Ectodermal cell (in vitro differentiated cells): ENCODE measurements around the gene GPR148.

Source experiments
- H3K27ac ChIP-seq: 2 replicates; pipeline ENCODE4 v1.7.0; 2013; ENCODE audit warnings: mild to moderate bottlenecking, low read depth, low read length; ENCODE audit not compliant: insufficient read depth, poor library complexity, severe bottlenecking
- H3K27me3 ChIP-seq: 2 replicates; pipeline ENCODE4 v1.7.0; 2013; ENCODE audit warnings: mild to moderate bottlenecking, low read length; ENCODE audit not compliant: insufficient read depth, control insufficient read depth, poor library complexity, severe bottlenecking
- H3K36me3 ChIP-seq: one replicate; pipeline ENCODE4 v1.7.0; 2013; ENCODE audit warnings: low read length; ENCODE audit not compliant: control insufficient read depth, insufficient read depth
- H3K4me1 ChIP-seq: one replicate; pipeline ENCODE4 v1.7.0; 2013; ENCODE audit warnings: low read length; ENCODE audit not compliant: control insufficient read depth, insufficient read depth
- H3K4me3 ChIP-seq: 2 replicates; pipeline ENCODE4 v1.7.0; 2013; ENCODE audit warnings: low read depth, low read length, control low read depth; ENCODE audit not compliant: insufficient read depth
- H3K9me3 ChIP-seq: 2 replicates; pipeline ENCODE4 v1.7.0; 2013; ENCODE audit warnings: mild to moderate bottlenecking, low read length, moderate library complexity; ENCODE audit not compliant: control insufficient read depth
- WGBS, 2 experiments: methylation state at CpG; one replicate each; pipeline ENCODE4 v1.1.7; 2013; ENCODE audit warnings: missing lambda C conversion rate in 2 of 2; 5-methylcytosine and 5-hydroxymethylcytosine counted together

The GPR148 gene

GRCh38 chr2:130744287-130745117 lies 15.6 kb downstream of the GPR148 start:
- no peaks in the 10 kb centered on the region for H3K36me3 ChIP-seq
- WGBS, 2 experiments, result 57 to 60% methylated on average over 19 to 20 of the region's 20 CpGs
- no peaks in the 10 kb centered on the region for H3K9me3 ChIP-seq
- H3K27me3 ChIP-seq, result no peaks in the 10 kb centered on the region
- peaks cover 3% of the 10 kb centered on the region for H3K4me1 ChIP-seq
- H3K27ac ChIP-seq, result no peak overlapping the region
- H3K4me3 ChIP-seq, result no peak overlapping the region

DNA sequence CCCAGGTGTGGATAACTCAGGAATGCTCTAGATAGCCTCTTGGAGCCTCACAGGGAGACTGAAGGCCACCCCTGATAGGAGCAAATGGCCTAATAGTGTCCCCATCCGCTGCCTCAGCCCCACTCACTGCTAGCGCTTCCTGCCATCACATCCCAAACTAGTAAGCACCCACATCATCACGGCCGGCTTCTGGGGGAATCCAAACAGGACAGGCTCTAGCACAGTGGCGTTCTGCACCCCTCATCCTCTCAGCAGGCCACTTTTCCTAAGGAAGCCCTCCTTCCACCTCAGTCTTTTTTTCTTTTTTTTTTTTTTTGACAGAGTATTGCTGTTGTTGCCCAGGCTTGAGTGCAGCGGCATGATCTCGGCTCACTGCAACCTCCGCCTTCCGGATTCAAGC lies 20.2 kb downstream of the GPR148 start:
- Histone ChIP-seq H3K9me3 (no peaks in the 10 kb centered on the region), H3K4me3 (no peak overlapping the region), H3K27me3 (peaks cover 5% of the 10 kb centered on the region), H3K4me1 (peaks cover 3% of the 10 kb centered on the region), H3K36me3 (no peaks in the 10 kb centered on the region), H3K27ac (no peak overlapping the region)
- 89 to 92% methylated on average over 9 of the region's 9 CpGs for WGBS, 2 experiments

GRCh38 chr2:130749641-130750040 lies 20.8 kb downstream of the GPR148 start:
- 87 to 92% methylated on average over 6 of the region's 6 CpGs for WGBS, 2 experiments
- Histone ChIP-seq H3K27ac (no peak overlapping the region), H3K4me1 (peaks cover 3% of the 10 kb centered on the region), H3K4me3 (no peak overlapping the region), H3K27me3 (peaks cover 11% of the 10 kb centered on the region), H3K36me3 (no peaks in the 10 kb centered on the region), H3K9me3 (no peaks in the 10 kb centered on the region)

- 54 to 57% methylated on average over 8 of the region's 8 CpGs for WGBS, 2 experiments
- Histone ChIP-seq H3K4me1 (peaks cover 9% of the 10 kb centered on the region), H3K27ac (no peak overlapping the region), H3K4me3 (no peak overlapping the region), H3K27me3 (peaks cover 49% of the 10 kb centered on the region), H3K9me3 (no peaks in the 10 kb centered on the region), H3K36me3 (no peaks in the 10 kb centered on the region)
Observed at GRCh38 chr2:130754811-130755210, 25.9 kb downstream of the GPR148 start.

- Histone ChIP-seq H3K27me3 (peaks cover 49% of the 10 kb centered on the region), H3K4me3 (peak within 1 kb of the TSS; percentile 46), H3K4me1 (peaks cover 9% of the 10 kb centered on the region), H3K27ac (no peak within 1 kb of the TSS), H3K36me3 (no peaks in the 10 kb centered on the region), H3K9me3 (no peaks in the 10 kb centered on the region)
- WGBS, 2 experiments, result 2% methylated on average over 43 of the region's 43 CpGs
Observed at GRCh38 chr2:130755256-130756052, 26.6 kb downstream of the GPR148 start, which contains the start of gene AMER3. Gene AMER3 (plus strand): TSS chr2:130755540. CDS start chr2:130762073, 6,533 bp downstream.

DNA sequence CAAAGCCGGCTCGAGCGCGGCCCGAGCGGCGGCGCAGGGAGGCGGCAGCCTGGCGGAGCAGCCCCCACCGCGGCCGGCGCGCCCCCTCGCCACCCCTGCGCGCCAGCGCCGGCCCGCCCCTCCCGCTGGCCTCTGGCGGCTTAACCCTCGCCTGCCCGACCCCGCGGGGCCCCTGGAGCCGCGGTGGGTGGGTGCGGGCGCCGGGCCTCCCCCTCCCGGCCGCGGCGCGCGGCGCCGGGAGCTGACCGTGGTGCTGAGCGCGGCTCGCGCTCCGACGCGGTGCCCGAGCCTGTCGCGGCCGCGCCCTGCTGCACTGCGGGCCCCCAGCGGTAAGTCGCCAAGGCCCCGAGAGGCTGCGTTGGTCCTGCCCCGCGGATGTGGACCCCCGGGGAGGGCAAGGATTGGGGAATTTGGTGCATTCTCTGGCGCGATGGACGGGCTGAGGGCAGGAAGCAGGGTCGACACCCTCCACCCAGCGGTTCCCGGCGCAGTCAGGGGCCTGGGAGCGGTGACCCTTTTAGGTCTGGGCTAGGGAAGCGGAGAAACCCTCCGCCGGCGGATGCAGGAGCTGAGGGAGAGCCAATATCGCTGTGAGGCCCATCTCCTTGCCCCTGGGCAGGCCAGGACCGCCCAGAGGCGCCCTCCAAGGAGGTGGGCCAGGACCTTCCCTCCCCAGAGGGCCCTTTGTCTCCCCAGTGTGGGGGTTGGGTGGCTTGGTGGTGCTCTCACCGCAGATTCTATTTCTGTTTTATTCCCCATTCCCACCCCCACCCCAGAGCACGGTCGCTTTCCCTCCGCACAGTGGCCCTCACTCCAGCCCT lies 27.4 kb downstream of the GPR148 start:
- H3K27me3 ChIP-seq, result peaks cover 49% of the 10 kb centered on the region
- peaks cover 9% of the 10 kb centered on the region for H3K4me1 ChIP-seq
- peak overlapping the region; percentile 46 for H3K4me3 ChIP-seq
- no peaks in the 10 kb centered on the region for H3K36me3 ChIP-seq
- H3K9me3 ChIP-seq, result no peaks in the 10 kb centered on the region
- WGBS, 2 experiments, result 1% methylated on average over 80 of the region's 80 CpGs
- H3K27ac ChIP-seq, result no peak overlapping the region

- WGBS, 2 experiments, result 45 to 47% methylated on average over 16 of the region's 16 CpGs
- Histone ChIP-seq H3K4me3 (no peak overlapping the region), H3K36me3 (no peaks in the 10 kb centered on the region), H3K27me3 (peaks cover 49% of the 10 kb centered on the region), H3K4me1 (peaks cover 9% of the 10 kb centered on the region), H3K9me3 (no peaks in the 10 kb centered on the region), H3K27ac (no peak overlapping the region)
Observed at GRCh38 chr2:130756874-130757668, 28.2 kb downstream of the GPR148 start.

- no peaks in the 10 kb centered on the region for H3K9me3 ChIP-seq
- H3K36me3 ChIP-seq, result no peaks in the 10 kb centered on the region
- 85 to 89% methylated on average over 10 of the region's 10 CpGs for WGBS, 2 experiments
- H3K4me1 ChIP-seq, result peaks cover 9% of the 10 kb centered on the region
- no peak overlapping the region for H3K27ac ChIP-seq
- H3K4me3 ChIP-seq, result no peak overlapping the region
- H3K27me3 ChIP-seq, result peaks cover 33% of the 10 kb centered on the region
Observed at GRCh38 chr2:130759906-130760753, 31.3 kb downstream of the GPR148 start.
